ENCODE results near the gene CELSR1.

CELSR1 gene

GRCh38 chr22:46560696-46561295, 23.4 kb upstream of the CELSR1 start:
- DNase-seq (ENCODE audit: low read depth) = no peak
- no peak overlapping the region for H3K4me3 ChIP-seq (ENCODE audit: control insufficient read depth, low read depth, low read length)

GRCh38 chr22:46557736-46558480, 20.5 kb upstream of the CELSR1 start:
- no peak overlapping the region for H3K4me3 ChIP-seq (ENCODE audit: control insufficient read depth, low read depth, low read length)
- no peak for TF ChIP-seq CTCF (conservative IDR thresholded peaks at IDR 0.05; ENCODE audit: control insufficient read depth, insufficient read depth, low read depth, low read length)
- no peak for DNase-seq (ENCODE audit: low read depth)

More at GRCh38 chr22:46560696-46561295, 23.4 kb upstream of the CELSR1 start:
- TF ChIP-seq CTCF (conservative IDR thresholded peaks at IDR 0.05; ENCODE audit: control insufficient read depth, insufficient read depth, low read depth, low read length) = no peak

- no peak overlapping the region for H3K4me3 ChIP-seq (ENCODE audit: control insufficient read depth, low read depth, low read length)
- DNase-seq (ENCODE audit: low read depth) = no peak
- no peak for TF ChIP-seq CTCF (conservative IDR thresholded peaks at IDR 0.05; ENCODE audit: control insufficient read depth, insufficient read depth, low read depth, low read length)
Measured at GRCh38 chr22:46556775-46557174, 19.4 kb upstream of the CELSR1 start.

GRCh38 chr22:46553189-46553588, 15.8 kb upstream of the CELSR1 start:
- no peak for DNase-seq (ENCODE audit: low read depth)
- no peak overlapping the region for H3K4me3 ChIP-seq (ENCODE audit: control insufficient read depth, low read depth, low read length)
- TF ChIP-seq CTCF (conservative IDR thresholded peaks at IDR 0.05; ENCODE audit: control insufficient read depth, insufficient read depth, low read depth, low read length) = no peak

- TF ChIP-seq CTCF (conservative IDR thresholded peaks at IDR 0.05; ENCODE audit: control insufficient read depth, insufficient read depth, low read depth, low read length) = no peak
- H3K4me3 ChIP-seq (ENCODE audit: control insufficient read depth, low read depth, low read length) = no peak overlapping the region
- no peak for DNase-seq (ENCODE audit: low read depth)
Measured at GRCh38 chr22:46551996-46552395, 14.6 kb upstream of the CELSR1 start.

- no peak for TF ChIP-seq CTCF (conservative IDR thresholded peaks at IDR 0.05; ENCODE audit: control insufficient read depth, insufficient read depth, low read depth, low read length)
- no peak for DNase-seq (ENCODE audit: low read depth)
- no peak overlapping the region for H3K4me3 ChIP-seq (ENCODE audit: control insufficient read depth, low read depth, low read length)
Measured at GRCh38 chr22:46551321-46551720, 13.9 kb upstream of the CELSR1 start.
